ENCODE data around the gene KCNQ2.
"Not testable (repeated sequence)": the region's sequence is repeated elsewhere in the genome, so short reads cannot be mapped to it uniquely, and the experiment has no call there.

Gene KCNQ2

DNA sequence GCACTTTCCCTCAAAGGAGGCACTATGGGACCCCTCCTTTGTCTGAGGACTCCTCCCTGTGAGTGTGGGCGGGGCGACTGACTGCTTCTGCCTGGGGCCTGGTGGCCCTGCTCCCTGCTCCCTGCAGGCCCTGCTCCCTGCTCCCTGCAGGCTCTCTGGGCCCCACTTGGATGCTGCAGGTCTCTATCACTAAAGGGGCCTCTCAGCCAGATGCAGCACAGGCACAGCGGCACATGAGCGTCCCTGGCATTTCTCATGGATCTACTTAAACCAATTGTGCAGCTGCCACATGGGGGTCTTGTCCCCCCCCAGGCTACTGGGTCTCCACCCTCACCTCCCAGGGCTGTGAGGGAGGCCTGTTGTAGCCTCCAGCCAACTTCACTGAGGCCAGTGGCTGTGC is 18.6 kb upstream of the KCNQ2 start:
- in situ Hi-C loops (cut with MboI; ENCODE audit: low sequenced_read_pairs) = no loop called here

DNA sequence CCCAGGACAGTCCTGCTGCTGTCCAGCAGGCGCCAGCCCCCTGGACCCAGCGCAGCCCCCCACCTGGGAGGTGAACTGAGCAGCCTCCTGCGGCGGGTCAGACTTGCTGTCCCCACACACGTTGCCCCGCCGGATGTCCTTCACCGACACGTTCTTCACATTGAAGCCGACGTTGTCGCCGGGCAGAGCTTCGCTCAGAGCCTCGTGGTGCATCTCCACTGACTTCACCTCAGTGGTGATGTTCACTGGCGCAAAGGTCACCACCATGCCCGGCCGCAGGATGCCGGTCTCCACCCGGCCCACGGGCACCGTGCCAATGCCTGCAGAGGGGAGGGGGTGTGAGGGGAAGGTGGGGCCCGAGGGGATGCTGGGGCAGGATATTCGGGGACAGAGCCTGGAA is 18.0 kb upstream of the KCNQ2 start:
- in situ Hi-C loops (cut with MboI; ENCODE audit: low sequenced_read_pairs) = no loop called here

- in situ Hi-C loops (cut with MboI; ENCODE audit: low sequenced_read_pairs) = no loop called here
Observed at GRCh38 chr20:63488315-63489251, 16.1 kb upstream of the KCNQ2 start.

- in situ Hi-C loops (cut with MboI; ENCODE audit: low sequenced_read_pairs) = no loop called here
Observed at GRCh38 chr20:63487781-63488241, 15.4 kb upstream of the KCNQ2 start.

DNA sequence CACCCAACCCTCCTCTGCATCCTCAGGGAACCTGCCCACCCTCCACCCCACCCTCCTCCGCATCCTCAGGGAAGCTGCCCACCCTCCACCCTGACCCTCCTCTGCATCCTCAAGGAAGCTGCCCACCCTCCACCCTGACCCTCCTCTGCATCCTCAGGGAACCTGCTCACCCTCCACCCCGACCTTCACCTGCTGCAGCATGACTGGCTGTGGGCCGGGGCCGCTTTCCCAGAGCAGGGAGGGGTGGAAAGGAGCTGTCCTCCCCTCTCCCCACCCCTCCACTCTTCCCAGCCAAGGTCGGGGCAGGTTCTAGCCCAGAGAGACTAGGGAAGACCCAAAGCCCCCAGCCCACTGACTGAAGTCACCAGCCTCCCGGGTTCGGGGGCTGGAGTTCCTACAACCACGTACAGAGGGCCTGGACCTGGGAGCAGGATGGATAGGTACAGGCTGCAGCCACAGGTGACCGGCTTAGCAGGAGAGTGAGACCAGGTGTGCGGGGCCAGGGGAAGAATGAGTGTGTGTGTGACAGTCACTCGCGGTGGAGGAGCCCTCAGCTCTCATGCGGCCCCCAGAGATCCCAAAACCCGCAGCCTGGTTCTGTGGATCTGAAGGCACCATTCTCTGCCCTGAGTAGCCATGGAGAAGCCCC is 14.8 kb upstream of the KCNQ2 start:
- in situ Hi-C loops (cut with MboI; ENCODE audit: low sequenced_read_pairs) = no loop called here

GRCh38 chr20:63486300-63486855 is 13.9 kb upstream of the KCNQ2 start:
- in situ Hi-C loops (cut with MboI; ENCODE audit: low sequenced_read_pairs) = no loop called here

- in situ Hi-C loops (cut with MboI; ENCODE audit: low sequenced_read_pairs) = no loop called here
Observed at GRCh38 chr20:63484651-63485403, 12.4 kb upstream of the KCNQ2 start.

GRCh38 chr20:63484236-63484635 is 11.8 kb upstream of the KCNQ2 start:
- in situ Hi-C loops (cut with MboI; ENCODE audit: low sequenced_read_pairs) = no loop called here

DNA sequence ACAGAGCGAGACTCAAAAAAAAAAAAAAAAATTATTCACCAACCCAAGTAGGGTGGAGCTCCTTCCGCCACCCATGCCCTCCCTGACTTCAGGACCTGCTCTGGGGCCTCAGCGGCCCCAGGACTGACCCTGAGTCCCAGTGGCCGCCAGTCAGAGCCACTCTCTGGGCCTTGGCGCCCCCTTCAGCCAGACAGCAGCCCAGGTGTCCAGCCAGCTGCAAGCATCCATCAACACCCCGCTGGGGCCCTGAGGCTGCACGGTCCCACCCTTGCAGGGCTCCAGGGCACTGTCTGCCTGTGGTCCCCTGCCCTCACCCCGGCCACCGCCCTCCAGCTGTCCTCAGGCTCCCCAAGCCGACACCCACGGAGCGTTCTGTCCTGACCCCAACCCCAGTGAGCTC is 11.4 kb upstream of the KCNQ2 start:
- in situ Hi-C loops (cut with MboI; ENCODE audit: low sequenced_read_pairs) = no loop called here

- in situ Hi-C loops (cut with MboI; ENCODE audit: low sequenced_read_pairs) = no loop called here
Observed at GRCh38 chr20:63482021-63482587, 9.6 kb upstream of the KCNQ2 start.

DNA sequence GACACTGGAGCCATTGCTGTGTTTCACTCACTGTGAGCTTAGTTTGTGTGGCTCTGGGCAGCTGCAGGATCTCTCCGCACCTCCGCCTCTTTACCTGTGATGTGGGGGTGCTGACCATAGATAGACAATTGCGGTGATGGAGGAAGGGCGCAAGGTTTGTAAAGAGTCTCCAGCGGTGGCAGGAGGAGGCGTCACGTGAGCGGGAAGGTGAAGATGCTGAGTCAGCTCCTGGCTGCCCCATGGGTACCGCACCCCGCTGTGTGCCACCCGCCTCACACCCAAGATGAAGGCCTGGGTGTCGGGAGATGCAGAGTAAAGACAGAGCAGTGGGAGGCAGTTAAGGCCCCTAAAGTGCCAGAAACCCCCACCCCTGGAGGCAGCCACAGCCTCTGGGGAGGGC is 9.0 kb upstream of the KCNQ2 start:
- in situ Hi-C loops (cut with MboI; ENCODE audit: low sequenced_read_pairs) = no loop called here

DNA sequence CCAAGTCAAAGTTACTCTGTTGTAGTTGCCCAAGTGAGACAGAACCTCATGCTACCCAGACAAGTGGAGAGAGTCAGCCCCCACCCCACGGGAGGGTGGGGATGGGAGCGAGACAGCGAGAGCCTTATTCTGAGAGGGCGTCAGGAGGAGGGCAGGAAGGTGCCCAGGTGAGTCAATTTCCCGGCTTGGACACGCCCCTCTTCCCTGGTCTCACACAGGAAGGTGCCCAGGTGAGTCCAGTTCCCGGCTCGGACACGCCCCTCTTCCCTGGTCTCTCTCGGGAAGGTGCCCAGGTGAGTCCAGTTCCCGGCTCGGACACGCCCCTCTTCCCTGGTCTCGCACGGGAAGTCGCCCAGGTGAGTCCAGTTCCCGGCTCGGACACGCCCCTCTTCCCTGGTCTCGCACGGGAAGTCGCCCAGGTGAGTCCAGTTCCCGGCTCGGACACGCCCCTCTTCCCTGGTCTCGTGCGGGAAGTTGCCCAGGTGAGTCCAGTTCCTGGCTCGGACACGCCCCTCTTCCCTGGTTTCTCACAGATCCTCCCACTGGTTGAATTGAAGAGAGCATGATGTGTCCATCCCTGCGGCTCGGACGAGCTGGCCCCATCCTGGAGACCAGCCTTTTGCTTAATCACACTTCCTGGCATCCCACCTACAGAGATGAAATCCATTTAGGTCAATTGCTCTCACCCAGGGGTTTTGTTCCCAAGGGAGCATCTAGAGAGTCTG is 7.4 kb upstream of the KCNQ2 start:
- in situ Hi-C loops (cut with MboI; ENCODE audit: low sequenced_read_pairs) = not testable (repeated sequence)

DNA sequence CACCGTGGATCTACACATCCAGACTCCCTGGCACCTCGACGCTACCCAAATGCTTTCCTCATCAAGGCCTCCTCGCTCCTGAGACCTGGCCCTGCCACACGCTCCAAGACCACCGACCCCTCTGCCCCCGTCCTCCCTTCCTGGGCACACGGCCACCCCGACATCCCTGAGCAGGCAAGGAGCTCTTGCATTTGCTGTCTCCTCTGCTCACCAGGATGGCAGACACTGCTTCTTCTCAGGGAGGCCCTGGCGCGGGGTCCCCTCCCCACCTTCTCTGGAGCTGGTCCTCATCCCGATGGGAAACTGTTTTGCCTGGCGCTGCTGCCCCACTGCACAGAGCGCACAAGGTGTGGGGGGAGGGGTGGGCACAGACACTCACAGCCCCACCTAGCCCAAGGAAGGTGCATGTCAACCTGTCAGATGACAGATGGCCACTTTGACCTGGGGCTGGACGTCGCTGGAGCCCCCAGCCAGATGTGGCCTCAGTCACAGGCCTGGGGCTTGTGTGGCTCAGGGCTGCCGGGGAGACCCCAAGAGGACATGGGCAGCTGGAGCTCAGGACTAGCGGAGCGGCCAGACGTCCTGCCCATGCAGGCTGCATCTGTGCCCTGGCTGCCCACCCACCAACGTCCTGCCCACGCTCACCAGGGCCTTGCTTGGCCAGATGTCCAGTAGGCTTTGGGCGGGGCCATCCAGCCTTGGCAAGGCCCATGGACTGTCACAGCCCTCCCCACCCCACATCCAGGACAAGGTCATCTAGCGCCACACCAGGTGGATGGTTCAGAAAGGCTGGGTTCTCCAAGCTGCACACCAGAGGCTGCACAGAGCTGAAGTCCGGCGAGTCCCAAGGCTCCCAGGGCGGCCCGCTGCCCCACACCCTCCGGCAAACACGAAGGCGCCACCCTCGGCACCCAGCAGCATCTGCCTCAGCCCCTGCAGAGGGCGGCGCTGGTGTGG is 6.2 kb upstream of the KCNQ2 start:
- in situ Hi-C loops (cut with MboI; ENCODE audit: low sequenced_read_pairs) = no loop called here

DNA sequence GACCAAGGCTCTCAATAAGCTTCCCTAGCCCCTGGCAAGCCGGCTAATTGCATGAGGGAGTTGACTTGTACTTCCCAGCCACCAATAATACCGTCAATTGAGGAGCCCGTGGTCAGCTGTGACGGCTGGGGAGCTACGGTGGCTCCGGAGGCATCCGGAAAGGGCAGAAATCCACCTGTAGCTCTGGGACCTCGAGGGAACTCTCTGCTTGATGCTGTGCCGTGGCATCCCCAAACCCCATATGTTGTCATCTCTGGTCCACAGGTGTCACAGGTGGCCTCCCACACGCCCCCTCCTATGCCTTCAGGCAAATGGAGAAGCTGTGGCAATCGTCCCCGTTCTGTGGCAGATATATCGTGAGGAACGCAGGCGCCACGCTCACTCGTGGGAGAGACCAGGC is 5.5 kb upstream of the KCNQ2 start:
- in situ Hi-C loops (cut with MboI; ENCODE audit: low sequenced_read_pairs) = no loop called here

- in situ Hi-C loops (cut with MboI; ENCODE audit: low sequenced_read_pairs) = no loop called here
Observed at GRCh38 chr20:63477061-63477616, 4.7 kb upstream of the KCNQ2 start.

DNA sequence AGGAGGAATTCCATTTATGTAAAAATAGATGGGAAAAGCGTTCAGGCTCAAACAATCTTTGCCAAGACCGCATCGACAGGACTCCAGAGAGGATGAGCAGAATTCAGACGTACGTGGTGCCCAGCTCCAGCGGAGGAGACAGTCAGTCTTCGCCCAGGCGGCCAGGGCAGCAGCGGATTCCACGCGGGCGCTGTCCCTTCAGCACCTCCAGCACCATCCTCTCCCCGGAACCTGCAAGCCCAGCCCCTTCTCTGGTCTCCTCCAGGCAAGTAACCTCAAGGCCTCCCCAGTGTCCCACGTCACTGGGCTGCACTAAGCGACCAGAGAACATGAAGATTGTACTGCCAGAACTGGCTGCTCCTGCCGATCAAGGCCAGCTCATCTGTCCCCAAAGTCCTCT is 2.8 kb upstream of the KCNQ2 start:
- in situ Hi-C loops (cut with MboI; ENCODE audit: low sequenced_read_pairs) = no loop called here

DNA sequence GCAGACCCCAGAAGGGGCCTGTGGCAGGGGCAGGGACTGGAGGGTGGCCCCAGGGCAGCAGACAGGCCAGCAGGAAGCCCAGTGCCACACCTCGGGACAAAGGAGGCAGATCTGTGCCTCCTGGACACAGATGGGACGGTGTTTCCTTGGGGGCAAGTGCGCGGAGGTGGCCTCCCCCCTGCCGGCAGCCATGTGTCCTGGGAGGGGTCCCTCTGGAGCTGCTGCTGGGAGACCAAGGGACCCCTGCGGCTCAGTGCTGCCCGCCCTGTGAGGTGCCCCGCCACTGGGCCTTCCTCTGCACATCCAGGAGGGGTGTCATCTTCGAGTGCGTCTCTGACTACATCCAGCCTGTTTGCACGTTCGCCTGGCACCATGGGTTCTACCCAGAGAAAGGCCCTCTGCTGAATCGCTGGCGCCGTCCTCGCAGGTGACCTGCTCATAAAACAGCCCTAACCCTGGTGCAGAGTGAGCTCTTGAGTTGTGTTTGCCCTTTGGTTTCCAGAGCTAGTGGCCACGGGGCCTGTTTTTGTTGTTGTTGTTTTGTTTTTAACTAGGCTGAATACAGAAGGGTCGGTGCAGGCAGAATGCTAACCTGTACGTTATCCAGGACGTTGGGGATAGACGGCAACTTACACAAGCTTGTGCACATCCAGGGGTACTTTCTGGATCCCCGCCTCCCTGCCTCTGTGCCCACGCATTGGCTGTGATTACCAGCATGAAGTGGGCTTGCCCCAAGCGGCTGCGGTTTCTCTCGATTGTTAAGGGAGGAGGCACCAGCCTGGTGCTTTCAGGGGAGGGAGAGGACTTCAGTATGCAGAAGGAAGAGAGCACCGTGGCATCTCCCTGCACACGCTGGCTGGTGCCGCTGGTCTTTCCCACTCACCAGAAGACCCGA is 1.3 kb upstream of the KCNQ2 start:
- in situ Hi-C loops (cut with MboI; ENCODE audit: low sequenced_read_pairs) = no loop called here
